MM.1S (cell line): ENCODE results near the gene HMGN3.

Experiments used
- DNase-seq: peaks from one replicate; pipeline ENCODE4 v3.0.0-alpha.2; 2015
- H2AFZ ChIP-seq: fragments of 300-600 bp; sonication (generic); 2 replicates; pipeline ENCODE4 v1.6.0; 2016; ENCODE audit warnings: antibody characterized with exemption, low read length
- H3F3A ChIP-seq: fragments of 300-600 bp; sonication (generic); 2 replicates; pipeline ENCODE4 v1.6.1; 2016; ENCODE audit warnings: mild to moderate bottlenecking, antibody characterized with exemption, low read length, moderate library complexity, mixed read lengths; ENCODE audit not compliant: insufficient read depth
- H3K27ac ChIP-seq: fragments of 300-600 bp; sonication (generic); 2 replicates; pipeline ENCODE4 v1.5.1; 2016; ENCODE audit warnings: mild to moderate bottlenecking, low read length
- H3K27me3 ChIP-seq: fragments of 300-600 bp; sonication (generic); replicated peaks from 2 replicates; pipeline ENCODE4 v1.6.0; 2016; ENCODE audit warnings: low read length; ENCODE audit not compliant: insufficient read depth
- H3K36me3 ChIP-seq: fragments of 300-600 bp; sonication (generic); replicated peaks from 2 replicates; pipeline ENCODE4 v1.6.1; 2016; ENCODE audit warnings: mild to moderate bottlenecking, low read length, mixed read lengths; ENCODE audit not compliant: insufficient read depth
- H3K4me1 ChIP-seq: fragments of 300-600 bp; sonication (generic); 2 replicates; pipeline ENCODE4 v1.6.1; 2016; ENCODE audit warnings: low read length, mixed read lengths
- H3K4me2 ChIP-seq: fragments of 300-600 bp; sonication (generic); 2 replicates; pipeline ENCODE4 v1.6.0; 2016; ENCODE audit warnings: low read depth, low read length
- H3K4me3 ChIP-seq: fragments of 300-600 bp; sonication (generic); 2 replicates; pipeline ENCODE4 v1.5.1; 2016; ENCODE audit warnings: low read length, mixed read lengths
- H3K79me2 ChIP-seq: fragments of 300-600 bp; sonication (generic); 2 replicates; pipeline ENCODE4 v1.6.1; 2016; ENCODE audit warnings: mixed run types, low read length, mixed read lengths
- H3K9ac ChIP-seq: fragments of 300-600 bp; sonication (generic); 2 replicates; pipeline ENCODE4 v1.6.1; 2016; ENCODE audit warnings: low read length, mixed read lengths
- H3K9me2 ChIP-seq: fragments of 300-600 bp; sonication (generic); replicated peaks from 2 replicates; pipeline ENCODE4 v1.6.1; 2016; ENCODE audit warnings: mild to moderate bottlenecking, low read length, mixed read lengths; ENCODE audit not compliant: insufficient read depth
- H3K9me3 ChIP-seq: fragments of 300-600 bp; sonication (generic); replicated peaks from 2 replicates; pipeline ENCODE4 v1.6.1; 2016; ENCODE audit warnings: mild to moderate bottlenecking, low read length, mixed read lengths; ENCODE audit not compliant: insufficient read depth
- H4K20me1 ChIP-seq: fragments of 300-600 bp; sonication (generic); 2 replicates; pipeline ENCODE4 v1.6.1; 2016; ENCODE audit warnings: mild to moderate bottlenecking, low read length, moderate library complexity, mixed read lengths; ENCODE audit not compliant: insufficient read depth
- EZH2 ChIP-seq: fragments of 300-600 bp; sonication (generic); optimal IDR thresholded peaks from 2 replicates; pipeline ENCODE3; 2017; ENCODE audit warnings: low read depth, mild to moderate bottlenecking, antibody characterized with exemption, low read length, mixed read lengths
- EZH2phosphoT487 ChIP-seq: fragments of 300-600 bp; sonication (generic); IDR thresholded peaks from 2 replicates; pipeline ENCODE4 v1.6.1; 2018; ENCODE audit warnings: antibody characterized with exemption, low read length
- TF ChIP-seq, protein P1 (sequence below): fragments of 300-600 bp; sonication (generic); IDR thresholded peaks from 2 replicates; pipeline ENCODE4 v1.5.1; 2016; ENCODE audit warnings: antibody characterized with exemption, low read length, mixed read lengths

Gene HMGN3

DNA sequence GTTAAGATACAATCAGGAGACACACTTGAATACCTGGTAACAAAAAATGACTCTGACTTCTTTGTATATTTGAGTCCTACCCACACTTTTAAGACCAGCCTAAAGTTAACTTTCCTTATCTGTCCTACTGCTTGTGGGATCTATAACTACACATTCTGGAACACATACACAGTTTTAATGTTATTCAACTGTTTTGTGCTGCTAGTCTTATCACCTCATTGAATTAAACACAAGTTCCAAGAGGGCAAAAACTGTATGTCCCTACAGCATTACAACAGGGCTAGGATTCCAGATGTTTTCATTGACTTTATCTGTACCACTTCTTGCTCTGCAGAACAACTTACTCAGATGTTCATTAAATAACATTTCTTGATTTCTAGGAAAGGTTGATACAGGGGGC, 2.8 kb downstream of the HMGN3 start:
- Histone ChIP-seq H3K9me3 (no peaks in the 10 kb centered on the region), H3K9ac (no peak overlapping the region), H3K4me3 (no peak overlapping the region), H3K79me2 (peaks cover 76% of the 10 kb centered on the region), H3K4me1 (peaks cover 12% of the 10 kb centered on the region), H3K36me3 (no peaks in the 10 kb centered on the region), H3K27me3 (no peaks in the 10 kb centered on the region), H3K9me2 (no peaks in the 10 kb centered on the region), H3F3A (peaks cover 5% of the 10 kb centered on the region; the same call in 1 of the 2 replicates), H4K20me1 (peaks cover 4% of the 10 kb centered on the region; the same call in 1 of the 2 replicates), H2AFZ (no peak overlapping the region), H3K27ac (no peak overlapping the region), H3K4me2 (no peak overlapping the region)
- TF ChIP-seq EZH2 (no peak), EZH2phosphoT487 (no peak)
- TF ChIP-seq, protein P1, sequence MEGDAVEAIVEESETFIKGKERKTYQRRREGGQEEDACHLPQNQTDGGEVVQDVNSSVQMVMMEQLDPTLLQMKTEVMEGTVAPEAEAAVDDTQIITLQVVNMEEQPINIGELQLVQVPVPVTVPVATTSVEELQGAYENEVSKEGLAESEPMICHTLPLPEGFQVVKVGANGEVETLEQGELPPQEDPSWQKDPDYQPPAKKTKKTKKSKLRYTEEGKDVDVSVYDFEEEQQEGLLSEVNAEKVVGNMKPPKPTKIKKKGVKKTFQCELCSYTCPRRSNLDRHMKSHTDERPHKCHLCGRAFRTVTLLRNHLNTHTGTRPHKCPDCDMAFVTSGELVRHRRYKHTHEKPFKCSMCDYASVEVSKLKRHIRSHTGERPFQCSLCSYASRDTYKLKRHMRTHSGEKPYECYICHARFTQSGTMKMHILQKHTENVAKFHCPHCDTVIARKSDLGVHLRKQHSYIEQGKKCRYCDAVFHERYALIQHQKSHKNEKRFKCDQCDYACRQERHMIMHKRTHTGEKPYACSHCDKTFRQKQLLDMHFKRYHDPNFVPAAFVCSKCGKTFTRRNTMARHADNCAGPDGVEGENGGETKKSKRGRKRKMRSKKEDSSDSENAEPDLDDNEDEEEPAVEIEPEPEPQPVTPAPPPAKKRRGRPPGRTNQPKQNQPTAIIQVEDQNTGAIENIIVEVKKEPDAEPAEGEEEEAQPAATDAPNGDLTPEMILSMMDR = no peak
- DNase-seq = no peak

DNA sequence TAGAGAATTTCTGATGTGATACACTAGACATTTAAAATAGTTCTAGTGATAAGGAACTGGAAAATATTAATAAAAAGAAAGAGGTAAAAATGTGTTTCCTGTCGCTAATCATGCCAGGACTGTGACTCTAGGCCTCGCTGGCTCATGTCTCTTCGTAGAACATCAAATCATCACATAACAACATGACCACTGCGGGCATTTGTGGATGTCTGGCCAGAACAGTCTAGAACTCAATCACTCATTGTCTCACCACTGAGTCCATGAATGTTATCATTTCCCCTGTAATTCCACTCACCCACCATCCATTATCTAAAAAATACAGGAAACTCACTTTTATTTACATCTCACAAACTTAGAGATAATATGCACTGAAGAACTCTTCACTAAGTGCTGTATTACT, 3.4 kb downstream of the HMGN3 start:
- Histone ChIP-seq H3K4me1 (peaks cover 12% of the 10 kb centered on the region), H3K9me2 (no peaks in the 10 kb centered on the region), H3K9me3 (no peaks in the 10 kb centered on the region), H3K9ac (no peak overlapping the region), H3K27me3 (no peaks in the 10 kb centered on the region), H4K20me1 (peaks cover 6% of the 10 kb centered on the region; the same call in 1 of the 2 replicates), H3K27ac (no peak overlapping the region), H3K79me2 (peaks cover 81% of the 10 kb centered on the region), H3K4me3 (no peak overlapping the region), H3K4me2 (no peak overlapping the region), H3F3A (peaks cover 5% of the 10 kb centered on the region; the same call in 1 of the 2 replicates), H2AFZ (no peak overlapping the region), H3K36me3 (no peaks in the 10 kb centered on the region)
- TF ChIP-seq EZH2 (no peak), EZH2phosphoT487 (no peak)
- TF ChIP-seq, protein P1 = no peak
- DNase-seq = no peak

DNA sequence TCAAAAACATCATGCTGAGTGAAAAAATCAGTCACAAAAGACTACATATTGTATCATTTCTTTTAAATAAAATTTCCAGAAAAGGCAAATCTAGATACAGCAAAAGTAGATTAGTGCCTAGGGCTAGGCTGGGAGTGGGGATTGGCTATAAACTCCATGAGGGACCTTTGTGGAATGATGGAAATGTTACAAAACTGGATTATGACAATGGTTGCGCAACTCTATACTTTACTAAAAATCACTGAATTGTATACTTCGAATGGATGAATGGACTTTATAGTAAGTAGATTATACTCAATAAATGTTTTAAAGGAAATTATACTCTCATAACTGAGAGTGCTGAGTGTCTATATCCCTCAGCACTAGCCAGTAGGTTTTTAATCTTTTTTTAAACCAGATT, 4.3 kb downstream of the HMGN3 start:
- Histone ChIP-seq H2AFZ (no peak overlapping the region), H3F3A (peaks cover 5% of the 10 kb centered on the region; the same call in 1 of the 2 replicates), H3K27me3 (no peaks in the 10 kb centered on the region), H3K4me3 (no peak overlapping the region), H4K20me1 (peaks cover 6% of the 10 kb centered on the region; the same call in 1 of the 2 replicates), H3K9me2 (no peaks in the 10 kb centered on the region), H3K4me1 (peaks cover 12% of the 10 kb centered on the region), H3K4me2 (no peak overlapping the region), H3K9me3 (no peaks in the 10 kb centered on the region), H3K9ac (no peak overlapping the region), H3K27ac (no peak overlapping the region), H3K79me2 (peaks cover 91% of the 10 kb centered on the region), H3K36me3 (no peaks in the 10 kb centered on the region)
- no peak for TF ChIP-seq EZH2phosphoT487
- TF ChIP-seq, protein P1 = no peak
- no peak for TF ChIP-seq EZH2
- DNase-seq = no peak
